Inferior parietal cortex (tissue), 1 donor: ENCODE results near the gene IDS.
"Not testable (repeated sequence)": the region's sequence is repeated elsewhere in the genome, so short reads cannot be mapped to it uniquely, and the experiment has no call there.

ENCODE experiments used
- DNase-seq: peaks from one replicate; pipeline ENCODE4 v3.0.0-alpha.2; 2016; ENCODE audit errors: extremely low spot score

The IDS gene

GRCh38 chrX:149497626-149498025, 7.5 kb downstream of the IDS start:
- DNase-seq, result no peak

- no peak for DNase-seq
These were observed 8.1 kb downstream of the IDS start for GRCh38 chrX:149497054-149497453.

GRCh38 chrX:149495573-149496071, 9.5 kb downstream of the IDS start:
- no peak for DNase-seq

GRCh38 chrX:149494844-149495565, 10.1 kb downstream of the IDS start:
- DNase-seq, result no peak

GRCh38 chrX:149493567-149494562, 11.2 kb downstream of the IDS start:
- no peak for DNase-seq

GRCh38 chrX:149491812-149492211, 13.3 kb downstream of the IDS start:
- DNase-seq, result no peak

- DNase-seq, result no peak
These were observed 15.0 kb downstream of the IDS start for GRCh38 chrX:149490100-149490499.

GRCh38 chrX:149488411-149489052, 16.6 kb downstream of the IDS start:
- not testable (repeated sequence) for DNase-seq

- DNase-seq, result not testable (repeated sequence)
These were observed 17.1 kb downstream of the IDS start for GRCh38 chrX:149488008-149488407.

- DNase-seq, result no peak
These were observed 17.8 kb downstream of the IDS start for GRCh38 chrX:149487292-149487691.

- DNase-seq, result no peak
These were observed 28.6 kb downstream of the IDS start for GRCh38 chrX:149476513-149476912.

GRCh38 chrX:149473966-149474365, 31.1 kb downstream of the IDS start:
- no peak for DNase-seq

GRCh38 chrX:149473092-149473491, 32.0 kb downstream of the IDS start:
- DNase-seq, result no peak

GRCh38 chrX:149472625-149473024, 32.5 kb downstream of the IDS start:
- no peak for DNase-seq

- no peak for DNase-seq
These were observed 33.7 kb downstream of the IDS start for GRCh38 chrX:149471397-149471796.

- DNase-seq, result peak; percentile 74
These were observed 34.2 kb downstream of the IDS start for GRCh38 chrX:149470955-149471354.

- DNase-seq, result no peak
These were observed 35.7 kb downstream of the IDS start for GRCh38 chrX:149469406-149469805.

- no peak for DNase-seq
These were observed 37.2 kb downstream of the IDS start for GRCh38 chrX:149467920-149468319.

GRCh38 chrX:149467461-149467860, 37.6 kb downstream of the IDS start:
- DNase-seq, result no peak

GRCh38 chrX:149462849-149463248, 42.3 kb downstream of the IDS start:
- DNase-seq, result no peak

- no peak for DNase-seq
These were observed 43.4 kb downstream of the IDS start for GRCh38 chrX:149461746-149462145.

GRCh38 chrX:149458586-149458985, 46.5 kb downstream of the IDS start:
- no peak for DNase-seq
